K562 (cell line): ENCODE results near the gene KCNJ11. TPM values are rescaled to one million over a fixed set of nuclear protein-coding genes. Genes with fewer than 3 reads are reported as not detected.

Experiments
- ATAC-seq: fragments of 200-7000 bp; cut with Tn5 transposase; 3 replicates; pipeline ENCODE4 v1.9.1; 2020; ENCODE audit warnings: moderate library complexity
- BruUV-seq: library from RNA; stranded (reverse); fragments of 400-500 nt; replicated peaks from 2 replicates; lab custom pipeline; 2021; lab: Mats Ljungman, UMichigan
- CTCF ChIA-PET: fragments of 300-600 bp; formaldehyde crosslinking; extraction: SDS; loops from one replicate; lab custom pipeline; 2021; ENCODE audit warnings: low intra/inter-chr PET ratio; lab: Yijun Ruan, JAX
- POLR2A ChIA-PET: fragments of 300-600, 350-650 bp; sonication (Branson Sonifier 250); formaldehyde crosslinking; extraction: SDS; loops from one replicate; lab custom pipeline; 2021; ENCODE audit warnings: antibody characterized with exemption, inconsistent platforms; lab: Yijun Ruan, JAX
- DNase-seq, 4 experiments: peaks; one replicate each; pipeline versions ENCODE4 v3.0.0 to v3.0.0-alpha.2; 2011 to 2018; ENCODE audit warnings: low spot score in 3 of 4, mixed read lengths in 3 of 4; ENCODE audit errors: extremely low read depth in 1 of 4
- FAIRE-seq: peaks from 2 replicates; lab custom pipeline; 2011; peaks lifted over from hg19 to GRCh38; lab: Jason Lieb, UNC
- H2AFZ ChIP-seq: 2 replicates; pipeline ENCODE4 v1.6.0; 2011; ENCODE audit warnings: low read depth, low read length, control low read depth, inconsistent platforms
- H3K27ac ChIP-seq: fragments of 200-600 bp; 3 replicates; pipeline ENCODE4 v1.8.0; 2011; ENCODE audit warnings: low read depth, mild to moderate bottlenecking, control low read depth, inconsistent platforms, low read length, moderate library complexity, mixed read lengths; ENCODE audit errors: extremely low read depth
- H3K27me3 ChIP-seq, 2 experiments: fragments of 300-600 bp in 1 of 2; 2 replicates in 1 of 2; 3 replicates in 1 of 2; pipeline versions ENCODE4 v1.6.0 to v1.8.0; 2011; ENCODE audit warnings: inconsistent platforms in 2 of 2, low read length in 2 of 2, mild to moderate bottlenecking in 1 of 2, mixed read lengths in 1 of 2, moderate library complexity in 1 of 2; ENCODE audit not compliant: control insufficient read depth in 2 of 2, insufficient read depth in 2 of 2
- H3K36me3 ChIP-seq: fragments of 300-600 bp; 3 replicates; pipeline ENCODE4 v1.8.0; 2011; ENCODE audit warnings: mild to moderate bottlenecking, low read length, inconsistent platforms; ENCODE audit not compliant: control insufficient read depth, insufficient read depth
- H3K4me1 ChIP-seq, 2 experiments: fragments of 200-600 bp in 1 of 2; replicated peaks in 1 of 2; 2 replicates in 1 of 2; 3 replicates in 1 of 2; pipeline versions ENCODE4 v1.5.1 to v1.8.0; 2011; ENCODE audit warnings: inconsistent platforms in 2 of 2, low read length in 2 of 2, mild to moderate bottlenecking in 1 of 2, mixed read lengths in 1 of 2, moderate library complexity in 1 of 2; ENCODE audit not compliant: control insufficient read depth in 2 of 2, insufficient read depth in 2 of 2
- H3K4me2 ChIP-seq: 2 replicates; pipeline ENCODE4 v1.6.1; 2011; ENCODE audit warnings: low read length, control low read depth, inconsistent platforms, mixed read lengths; ENCODE audit not compliant: insufficient read depth
- H3K4me3 ChIP-seq: fragments of 200-600 bp; sonication (generic), shearing (Covaris generic); 2 replicates; pipeline ENCODE4 v1.5.1; 2016; ENCODE audit warnings: control low read depth, inconsistent platforms
- H3K79me2 ChIP-seq: fragments of 200-600 bp; 3 replicates; pipeline ENCODE4 v1.8.0; 2011; ENCODE audit warnings: low read length, inconsistent platforms; ENCODE audit not compliant: control insufficient read depth, insufficient read depth
- H3K9ac ChIP-seq, 2 experiments: 2 replicates each; pipeline versions ENCODE4 v1.6.0 to v1.6.1; 2011; ENCODE audit warnings: low read depth in 2 of 2, low read length in 2 of 2, control low read depth in 1 of 2, inconsistent platforms in 1 of 2, mild to moderate bottlenecking in 1 of 2, mixed read lengths in 1 of 2; ENCODE audit not compliant: insufficient read depth in 1 of 2
- H3K9me1 ChIP-seq: one replicate; pipeline ENCODE4 v1.6.0; 2011; ENCODE audit warnings: inconsistent platforms, mild to moderate bottlenecking, low read length, moderate library complexity; ENCODE audit not compliant: control insufficient read depth, insufficient read depth
- H3K9me3 ChIP-seq: replicated peaks from 2 replicates; pipeline ENCODE4 v1.5.1; 2011; ENCODE audit warnings: low read depth, low read length, inconsistent platforms; ENCODE audit not compliant: control insufficient read depth, insufficient read depth
- H4K20me1 ChIP-seq: replicated peaks from 2 replicates; pipeline ENCODE4 v1.6.1; 2011; ENCODE audit warnings: low read length, inconsistent platforms, mixed read lengths; ENCODE audit not compliant: control insufficient read depth, insufficient read depth
- CBX2 ChIP-seq: fragments of 200-600 bp; sonication (generic); IDR thresholded peaks from one replicate; pipeline ENCODE4 v1.6.1; 2012; ENCODE audit warnings: mild to moderate bottlenecking, low read length, inconsistent platforms; ENCODE audit not compliant: insufficient read depth, poor library complexity, severe bottlenecking
- DIDO1 ChIP-seq: fragments of 450-650 bp; IDR thresholded peaks from 2 replicates; pipeline ENCODE4 v1.6.1; 2016; ENCODE audit warnings: low read depth, missing biosample characterization, missing genetic modification characterization
- FOXM1 ChIP-seq, 2 experiments: fragments of 450-650 bp in 1 of 2; sonication (generic) in 1 of 2; formaldehyde crosslinking in 1 of 2; IDR thresholded peaks; 2 replicates each; pipeline versions ENCODE4 v1.6.1 to v1.9.0; 2017 to 2022; ENCODE audit warnings: low read depth in 2 of 2, mild to moderate bottlenecking in 2 of 2, missing genetic modification reagents in 1 of 2, moderate library complexity in 1 of 2
- HCFC1 ChIP-seq: IDR thresholded peaks from 2 replicates; pipeline ENCODE4 v1.6.1; 2012; ENCODE audit warnings: low read depth, low read length, improper control_type of control experiment
- HMGN3 ChIP-seq: IDR thresholded peaks from 2 replicates; pipeline ENCODE4 v1.6.1; 2011; ENCODE audit warnings: borderline replicate concordance, low read depth, mild to moderate bottlenecking, mixed read lengths, low read length; ENCODE audit not compliant: insufficient read length; ENCODE audit errors: extremely low read depth
- PTBP1 ChIP-seq: fragments of 200-400 bp; formaldehyde crosslinking; IDR thresholded peaks from 2 replicates; pipeline ENCODE4 v1.6.1; 2017; ENCODE audit warnings: low read depth, low read length
- SRSF7 ChIP-seq: fragments of 200-400 bp; formaldehyde crosslinking; optimal IDR thresholded peaks from 2 replicates; pipeline ENCODE3; 2017; ENCODE audit warnings: mild to moderate bottlenecking, low read depth, low read length
- ZNF121 ChIP-seq: sonication (generic); formaldehyde crosslinking; conservative IDR thresholded peaks from 2 replicates; pipeline ENCODE4 v1.8.0; 2022; ENCODE audit warnings: missing genetic modification reagents
- ZNF311 ChIP-seq: fragments of 250-450 bp; sonication (Bioruptor Pico); IDR thresholded peaks from 2 replicates; pipeline ENCODE4 v1.4.0; 2020; ENCODE audit warnings: mild to moderate bottlenecking, moderate library complexity
- ZNF77 ChIP-seq: fragments of 250-450 bp; sonication (Bioruptor Pico); IDR thresholded peaks from 2 replicates; pipeline ENCODE4 v1.5.0; 2020
- WGBS: fragments of 100-300 bp; shearing (Covaris generic); methylation state at CpG from one replicate; pipeline ENCODE4 v1.1.6; 2016; ENCODE audit warnings: low coverage, mixed read lengths; ENCODE audit not compliant: insufficient coverage; ENCODE audit errors: missing lambda C conversion rate; 5-methylcytosine and 5-hydroxymethylcytosine counted together
- in situ Hi-C: fragments of 300-500 bp; cut with MboI; formaldehyde crosslinking; loops from 4 replicates; pipeline ENCODE4 v1.15.0; 2018; ENCODE audit warnings: inconsistent platforms, mixed read lengths
- intact Hi-C: fragments of 100-400 bp; cut with micrococcal nuclease; formaldehyde crosslinking; loops from 2 replicates; pipeline ENCODE4 v1.14.2; 2022
- polyA plus RNA-seq, 8 experiments: library from polyadenylated mRNA; depleted of rRNA in 4 of 8; stranded (reverse) in 5 of 8; unstranded in 3 of 8; fragments of >200 nt; fragmentation: Nextera tagmentation in 2 of 8; fragmentation: Illumina TruSeq in 1 of 8; extraction: Ambion mirVana in 2 of 8; extraction: Trizol in 1 of 8; gene quantifications; 2 replicates each; pipeline versions ENCODE4 v1.2.1 to v1.2.3, GENCODE V29; 2011 to 2014; ENCODE audit warnings: inconsistent platforms in 1 of 8, missing spikeins in 1 of 8
- total RNA-seq, 7 experiments: library from RNA; depleted of rRNA in 6 of 7; stranded (reverse); fragments of >200 nt in 6 of 7; fragmentation: Illumina TruSeq in 2 of 7; extraction: Trizol in 2 of 7; gene quantifications; 2 replicates each; pipeline versions ENCODE4 v1.2.1 to v1.2.3, GENCODE V29; 2011 to 2021; ENCODE audit warnings: low replicate concordance in 1 of 7

Gene KCNJ11
- total and polyA plus RNA-seq, 9 of the 15 experiments (the other 6 are each of a cell fraction or from before 2014, with no cell fraction given): 0.54 to 3.7 (median 0.86) TPM; not detected in 2

DNA sequence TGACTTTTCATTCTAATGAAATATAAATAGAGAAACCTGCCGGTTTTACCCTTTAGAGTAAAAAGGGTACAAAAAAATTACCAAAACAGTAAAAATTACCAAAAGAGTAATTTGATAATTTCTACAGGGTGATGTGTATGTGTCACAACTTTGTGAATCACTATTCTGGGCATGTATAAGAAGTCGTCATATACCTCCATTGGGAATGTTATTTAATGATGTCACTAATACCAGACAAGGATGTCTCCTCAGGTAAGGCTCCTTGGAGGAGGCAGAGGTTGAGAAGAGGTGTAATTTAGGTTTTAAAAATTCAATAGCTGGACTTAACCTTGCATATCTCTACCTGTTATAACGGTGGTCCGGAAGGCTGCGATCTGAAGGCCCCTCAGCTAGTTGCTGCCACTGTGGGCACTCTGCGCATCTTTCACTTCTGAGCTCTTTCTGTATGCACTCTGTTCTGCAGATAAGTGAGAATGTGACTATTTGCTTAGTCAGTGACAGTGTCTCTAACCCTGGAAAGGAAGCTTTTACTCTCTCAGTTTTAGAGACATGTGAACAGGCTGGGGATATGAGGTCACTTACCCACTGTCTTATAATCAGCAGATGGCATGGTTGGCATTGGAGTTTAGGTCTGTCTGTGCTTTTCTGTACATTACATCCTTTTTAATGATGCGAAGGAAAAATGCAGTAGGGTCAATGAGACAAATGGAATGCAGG lies 37.8 kb downstream of the KCNJ11 start:
- Histone ChIP-seq H3K79me2 (peaks cover 33% of the 10 kb centered on the region), H3K27me3 (no peaks in the 10 kb centered on the region), H3K4me3 (no peak overlapping the region), H3K9me1 (no peaks in the 10 kb centered on the region), H3K9me3 (peaks cover 2% of the 10 kb centered on the region; the same call in 1 of the 2 replicates), H2AFZ (peak overlapping the region; percentile 85), H3K27ac (no peak overlapping the region), H3K4me1 (peaks cover 7 to 25% of the 10 kb centered on the region in 2 experiments; a peak in 4 of 5 replicates), H3K36me3 (peaks cover 6% of the 10 kb centered on the region; the same call in 1 of the 3 replicates), H4K20me1 (no peaks in the 10 kb centered on the region), H3K9ac (no peak overlapping the region; a peak in 1 of 4 replicates), H3K4me2 (no peak overlapping the region)
- DNase-seq (no peak), ATAC-seq (no peak), FAIRE-seq (no peak)
- POLR2A ChIA-PET: no interaction called here
- no TSS peak for BruUV-seq
- CTCF ChIA-PET: no interaction called here
- in situ Hi-C loops (no loop called here), intact Hi-C loops (no loop called here)
- WGBS: 90% methylated on average over 7 of the region's 7 CpGs
- TF ChIP-seq ZNF77 (CRISPR knock-in tag) (no peak), SRSF7 (no peak), PTBP1 (no peak), CBX2 (no peak), HMGN3 (no peak), FOXM1 (IDR thresholded peaks at IDR 0.05; ENCODE audit: low read depth) (no peak), FOXM1 (CRISPR knock-in tag; IDR thresholded peaks at IDR 0.05; ENCODE audit: low read depth) (no peak), ZNF311 (no peak), DIDO1 (tag) (no peak), HCFC1 (no peak), ZNF121 (CRISPR knock-in tag) (no peak)
